B cell (primary cell): ENCODE results near the gene SLK.

Source experiments
- EZH2 ChIP-seq: IDR thresholded peaks from 2 replicates; pipeline ENCODE4 v1.6.1; 2012; ENCODE audit warnings: borderline replicate concordance, low read depth, mild to moderate bottlenecking, moderate library complexity, low read length; ENCODE audit not compliant: insufficient read depth, poor library complexity, severe bottlenecking
- TF ChIP-seq, protein P1 (sequence below): fragments of 200-600 bp; IDR thresholded peaks from one replicate; pipeline ENCODE4 v1.8.0; 2022; ENCODE audit warnings: antibody characterized with exemption, mild to moderate bottlenecking

DNA sequence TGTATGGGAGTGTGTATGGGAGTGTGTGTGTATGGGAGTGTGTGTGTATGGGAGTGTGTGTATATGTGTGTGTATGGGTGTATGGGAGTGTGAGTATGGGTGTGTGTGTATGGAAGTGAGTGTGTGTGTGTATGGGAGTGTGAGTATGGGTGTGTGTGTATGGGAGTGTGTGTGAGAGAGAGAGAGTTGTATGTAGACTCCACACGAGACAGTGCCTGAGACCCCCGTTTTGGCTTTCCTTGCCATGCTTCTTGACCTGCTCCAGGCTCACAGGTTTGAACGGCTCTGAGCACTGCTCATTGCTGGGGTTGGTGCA is 69.1 kb downstream of the SLK start:
- TF ChIP-seq, protein P1, sequence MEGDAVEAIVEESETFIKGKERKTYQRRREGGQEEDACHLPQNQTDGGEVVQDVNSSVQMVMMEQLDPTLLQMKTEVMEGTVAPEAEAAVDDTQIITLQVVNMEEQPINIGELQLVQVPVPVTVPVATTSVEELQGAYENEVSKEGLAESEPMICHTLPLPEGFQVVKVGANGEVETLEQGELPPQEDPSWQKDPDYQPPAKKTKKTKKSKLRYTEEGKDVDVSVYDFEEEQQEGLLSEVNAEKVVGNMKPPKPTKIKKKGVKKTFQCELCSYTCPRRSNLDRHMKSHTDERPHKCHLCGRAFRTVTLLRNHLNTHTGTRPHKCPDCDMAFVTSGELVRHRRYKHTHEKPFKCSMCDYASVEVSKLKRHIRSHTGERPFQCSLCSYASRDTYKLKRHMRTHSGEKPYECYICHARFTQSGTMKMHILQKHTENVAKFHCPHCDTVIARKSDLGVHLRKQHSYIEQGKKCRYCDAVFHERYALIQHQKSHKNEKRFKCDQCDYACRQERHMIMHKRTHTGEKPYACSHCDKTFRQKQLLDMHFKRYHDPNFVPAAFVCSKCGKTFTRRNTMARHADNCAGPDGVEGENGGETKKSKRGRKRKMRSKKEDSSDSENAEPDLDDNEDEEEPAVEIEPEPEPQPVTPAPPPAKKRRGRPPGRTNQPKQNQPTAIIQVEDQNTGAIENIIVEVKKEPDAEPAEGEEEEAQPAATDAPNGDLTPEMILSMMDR, result no peak
- TF ChIP-seq EZH2, result no peak
